ENCODE data around the gene TCF15.

The TCF15 gene

GRCh38 chr20:635893-636338 lies 25.8 kb upstream of the TCF15 start:
- DNase-seq (ENCODE audit: low spot score) = no peak
- TF ChIP-seq CTCF (IDR thresholded peaks at IDR 0.05; ENCODE audit: borderline replicate concordance, control extremely low read depth, extremely low read depth, insufficient read depth, missing control alignments) = no peak
- in situ Hi-C loops (cut with MboI; ENCODE audit: low sequenced_read_pairs, unreplicated experiment) = no loop called here

GRCh38 chr20:635028-635892 lies 25.2 kb upstream of the TCF15 start:
- in situ Hi-C loops (cut with MboI; ENCODE audit: low sequenced_read_pairs, unreplicated experiment) = no loop called here
- no peak for TF ChIP-seq CTCF (IDR thresholded peaks at IDR 0.05; ENCODE audit: borderline replicate concordance, control extremely low read depth, extremely low read depth, insufficient read depth, missing control alignments)
- no peak for DNase-seq (ENCODE audit: low spot score)

GRCh38 chr20:634148-634925 lies 24.2 kb upstream of the TCF15 start:
- in situ Hi-C loops (cut with MboI; ENCODE audit: low sequenced_read_pairs, unreplicated experiment) = no loop called here
- DNase-seq (ENCODE audit: low spot score) = no peak
- no peak for TF ChIP-seq CTCF (IDR thresholded peaks at IDR 0.05; ENCODE audit: borderline replicate concordance, control extremely low read depth, extremely low read depth, insufficient read depth, missing control alignments)

- DNase-seq (ENCODE audit: low spot score) = no peak
- TF ChIP-seq CTCF (IDR thresholded peaks at IDR 0.05; ENCODE audit: borderline replicate concordance, control extremely low read depth, extremely low read depth, insufficient read depth, missing control alignments) = no peak
- in situ Hi-C loops (cut with MboI; ENCODE audit: low sequenced_read_pairs, unreplicated experiment) = no loop called here
These were observed 21.0 kb upstream of the TCF15 start for GRCh38 chr20:631101-631500.

GRCh38 chr20:626579-626978 lies 16.5 kb upstream of the TCF15 start:
- no peak for TF ChIP-seq CTCF (IDR thresholded peaks at IDR 0.05; ENCODE audit: borderline replicate concordance, control extremely low read depth, extremely low read depth, insufficient read depth, missing control alignments)
- in situ Hi-C loops (cut with MboI; ENCODE audit: low sequenced_read_pairs, unreplicated experiment) = no loop called here
- no peak for DNase-seq (ENCODE audit: low spot score)

GRCh38 chr20:625360-625932 lies 15.3 kb upstream of the TCF15 start:
- TF ChIP-seq CTCF (IDR thresholded peaks at IDR 0.05; ENCODE audit: borderline replicate concordance, control extremely low read depth, extremely low read depth, insufficient read depth, missing control alignments) = no peak
- in situ Hi-C loops (cut with MboI; ENCODE audit: low sequenced_read_pairs, unreplicated experiment) = no loop called here
- no peak for DNase-seq (ENCODE audit: low spot score)
